ENCODE results near the gene NFASC.

Gene NFASC

DNA sequence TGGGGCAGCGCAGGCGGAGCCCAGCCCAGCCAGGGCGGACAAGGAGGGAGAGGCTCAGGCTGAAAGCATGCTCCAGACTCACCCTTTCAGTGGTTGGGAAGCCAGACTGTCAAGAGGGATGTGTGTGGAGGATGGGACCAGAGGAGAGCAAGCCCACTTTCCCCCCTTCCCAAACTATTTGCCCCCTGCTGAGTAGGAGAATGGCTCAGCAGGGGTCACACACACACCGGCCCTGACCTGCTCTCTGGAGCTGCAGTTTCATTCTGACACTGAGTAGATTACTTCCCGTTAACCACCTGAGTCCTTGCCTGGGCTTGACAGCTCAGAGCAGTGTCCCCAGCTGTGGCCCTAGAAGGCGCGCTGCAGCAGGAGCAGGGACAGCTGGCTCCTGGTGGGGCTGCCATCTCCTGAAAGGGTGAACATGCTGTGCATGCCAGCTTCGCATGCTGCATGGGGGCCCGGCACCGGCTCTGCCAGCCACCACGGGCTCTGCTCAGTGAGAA, 120.7 kb downstream of the NFASC start:
- TF ChIP-seq REST (IDR thresholded peaks at IDR 0.05; ENCODE audit: insufficient read depth in 1 of 2, low read depth in 2 of 2, low read length in 2 of 2) (no peak), POLR2AphosphoS5 (IDR thresholded peaks at IDR 0.05; ENCODE audit: low read depth, low read length) (no peak)

GRCh38 chr1:204992201-204992997, 121.7 kb downstream of the NFASC start:
- TF ChIP-seq SIN3A (IDR thresholded peaks at IDR 0.05; ENCODE audit: borderline replicate concordance, insufficient read depth, low read length): no peak
- TF ChIP-seq POLR2AphosphoS5 (IDR thresholded peaks at IDR 0.05; ENCODE audit: low read depth, low read length): no peak
- no peak for TF ChIP-seq FOXP2 (optimal IDR thresholded peaks at IDR 0.05; ENCODE audit: borderline replicate concordance, extremely low read depth, extremely low read length, insufficient read depth)
- no peak for TF ChIP-seq REST (IDR thresholded peaks at IDR 0.05; ENCODE audit: insufficient read depth in 1 of 2, low read depth in 2 of 2, low read length in 2 of 2)
- no peak for TF ChIP-seq TAF1 (IDR thresholded peaks at IDR 0.05; ENCODE audit: borderline replicate concordance, insufficient read depth, low read length)

DNA sequence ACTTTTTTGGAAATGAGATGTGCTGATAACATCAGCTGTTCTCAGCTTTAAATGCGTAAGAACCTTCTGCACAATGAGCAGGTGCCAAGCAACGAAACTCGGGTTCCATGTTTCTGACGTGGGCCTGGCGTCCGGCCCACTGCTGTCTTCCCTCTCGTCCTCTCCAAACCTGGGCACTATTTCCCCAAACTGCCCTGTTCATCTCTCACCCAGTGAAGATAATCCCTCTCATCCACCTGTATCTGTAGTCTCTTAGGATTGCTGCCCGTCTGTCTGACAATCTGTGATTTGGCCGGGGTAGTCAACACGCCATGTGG, 122.3 kb downstream of the NFASC start:
- no peak for TF ChIP-seq SIN3A (IDR thresholded peaks at IDR 0.05; ENCODE audit: borderline replicate concordance, insufficient read depth, low read length)
- TF ChIP-seq REST (IDR thresholded peaks at IDR 0.05; ENCODE audit: insufficient read depth in 1 of 2, low read depth in 2 of 2, low read length in 2 of 2): no peak
- no peak for TF ChIP-seq TAF1 (IDR thresholded peaks at IDR 0.05; ENCODE audit: borderline replicate concordance, insufficient read depth, low read length)
- TF ChIP-seq FOXP2 (optimal IDR thresholded peaks at IDR 0.05; ENCODE audit: borderline replicate concordance, extremely low read depth, extremely low read length, insufficient read depth): no peak

- TF ChIP-seq FOXP2 (optimal IDR thresholded peaks at IDR 0.05; ENCODE audit: borderline replicate concordance, extremely low read depth, extremely low read length, insufficient read depth): no peak
- TF ChIP-seq REST (IDR thresholded peaks at IDR 0.05; ENCODE audit: insufficient read depth in 1 of 2, low read depth in 2 of 2, low read length in 2 of 2): no peak
- no peak for TF ChIP-seq POLR2AphosphoS5 (IDR thresholded peaks at IDR 0.05; ENCODE audit: low read depth, low read length)
These were observed 123.6 kb downstream of the NFASC start for GRCh38 chr1:204994086-204994862.
